Activated CD8-positive, alpha-beta memory T cell treated with anti-CD3 and anti-CD28 coated beads for 36 hours (primary cell): ENCODE data around the gene PFKP. TPM values are rescaled to one million over a fixed set of nuclear protein-coding genes. Genes with fewer than 3 reads are reported as not detected.

Source experiments
- CTCF ChIA-PET: fragments of 350-600 bp; sonication (Branson Sonifier 250); formaldehyde crosslinking; loops from one replicate; lab custom pipeline; 2021; ENCODE audit warnings: antibody characterized with exemption; lab: Charles Lee
- POLR2A ChIA-PET: fragments of 350-600 bp; sonication (Branson Sonifier 250); formaldehyde crosslinking; loops from one replicate; lab custom pipeline; 2021; ENCODE audit warnings: antibody characterized with exemption; lab: Charles Lee
- total RNA-seq, 2 experiments: library from RNA; stranded (reverse); gene quantifications; one replicate each; pipeline ENCODE4 v1.2.3, GENCODE V29; 2021

The PFKP gene
- total RNA-seq, 2 experiments from 2014 or later: 277 to 287 TPM

DNA sequence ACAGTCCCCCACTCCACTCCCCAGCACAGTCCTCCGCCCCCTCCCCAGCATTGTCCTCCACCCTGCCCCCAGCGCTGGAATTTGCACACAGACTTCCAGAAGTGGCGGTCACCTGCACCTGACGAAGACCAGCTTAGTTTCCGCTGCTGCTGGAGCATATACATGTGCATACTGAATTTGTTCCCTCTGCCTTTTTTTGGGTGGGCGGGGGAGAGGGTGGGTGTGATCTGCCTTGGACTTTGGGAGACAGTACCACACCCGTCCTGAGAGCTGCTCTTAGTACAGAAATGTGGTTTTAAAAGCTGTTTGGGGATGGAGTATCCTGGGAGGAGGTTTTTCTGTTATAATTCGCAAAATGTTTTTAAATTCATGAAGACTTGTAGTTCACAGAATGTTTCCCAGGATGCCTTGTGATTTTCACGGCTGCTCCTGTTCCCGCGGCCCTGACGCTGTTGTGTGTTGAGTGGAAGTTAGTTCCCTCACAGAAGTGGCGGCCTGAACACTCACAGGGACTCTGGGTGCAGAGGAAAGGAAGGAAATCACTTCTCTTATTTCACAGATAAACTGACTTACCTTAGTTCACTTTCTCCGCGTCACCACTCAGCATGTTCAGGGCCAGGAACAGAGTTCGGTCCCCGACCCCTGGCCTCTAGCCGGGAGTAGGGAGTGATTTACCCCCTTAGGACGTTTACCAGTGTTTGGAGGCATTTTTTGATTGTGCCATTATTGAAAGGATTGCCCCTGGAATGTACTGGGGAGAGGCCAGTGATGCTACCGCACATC lies 18.6 kb downstream of the PFKP start:
- ChIA-PET POLR2A (no interaction called here), CTCF (no interaction called here)

DNA sequence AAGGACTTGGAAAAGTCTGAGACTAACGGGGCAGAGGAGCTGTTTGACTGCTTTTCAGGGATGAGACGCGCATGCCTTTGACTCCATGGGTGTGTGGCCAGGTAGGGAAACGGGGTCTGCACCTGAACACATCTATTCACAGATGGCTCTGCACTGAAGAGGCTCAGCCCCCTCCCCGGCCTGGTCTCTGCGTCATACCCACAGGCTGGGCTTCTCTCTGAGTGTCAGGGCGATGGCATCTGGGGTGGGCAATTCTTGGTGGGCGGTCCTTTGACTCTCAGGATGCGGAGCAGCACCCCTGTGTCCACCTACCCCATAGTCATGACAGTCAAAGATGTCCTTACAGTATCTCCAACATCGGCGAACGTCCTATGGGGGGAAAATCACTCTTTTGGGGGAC lies 23.0 kb downstream of the PFKP start:
- ChIA-PET CTCF (interaction anchor here (0.5 to 0.6 kb wide), 2 partner anchors 19 to 72 kb away, joined by 4 to 6 read pairs; no protein-coding TSS in a partner anchor), POLR2A (interaction anchor here (1.8 to 1.9 kb wide), 2 partner anchors 20 to 24 kb away, joined by 4 to 17 read pairs; no protein-coding TSS in a partner anchor)

DNA sequence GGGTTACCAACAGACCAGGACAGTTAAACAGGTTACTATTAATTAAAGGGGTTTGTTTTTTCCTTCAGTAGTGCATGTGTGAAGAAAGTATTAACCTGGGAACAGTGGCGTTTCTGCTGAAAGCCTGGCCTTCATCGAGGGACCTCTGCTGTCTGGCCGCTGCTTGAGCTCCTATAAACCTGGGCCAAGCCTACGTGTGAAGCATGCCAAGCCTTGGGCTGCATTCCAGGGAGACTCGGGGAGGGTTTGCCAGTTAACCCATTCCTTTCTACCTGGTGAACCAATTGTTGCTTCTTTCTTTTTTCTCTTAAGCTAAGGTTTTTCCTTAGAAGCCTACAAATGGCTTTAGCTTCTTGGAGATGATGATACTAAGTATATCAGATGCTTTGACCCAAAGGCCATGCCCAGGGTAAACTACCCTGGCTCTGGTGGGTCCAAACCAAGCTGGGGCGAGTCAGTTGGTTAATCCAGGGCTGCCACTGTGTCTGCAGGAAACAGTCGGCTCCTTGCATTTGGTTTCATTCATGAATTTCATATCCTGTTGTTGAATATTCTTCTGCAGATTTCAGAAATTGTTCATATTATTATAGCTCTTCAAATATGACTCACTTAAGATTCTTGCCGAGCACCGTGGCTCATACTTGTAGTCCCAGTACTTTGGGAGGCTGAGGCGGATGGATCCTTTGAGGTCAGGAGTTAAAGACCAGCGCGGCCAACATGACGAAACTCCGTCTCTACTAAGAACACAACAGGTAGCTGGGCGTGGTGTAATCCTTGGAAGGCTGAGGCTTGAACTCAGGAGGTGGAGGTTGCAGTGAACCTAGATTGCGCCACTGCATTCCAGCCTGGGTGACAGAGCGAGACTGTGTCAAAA lies 23.8 kb downstream of the PFKP start:
- ChIA-PET POLR2A (interaction anchor here (0.6 to 1.9 kb wide), 5 partner anchors 17 to 81 kb away, joined by 3 to 17 read pairs (median 4); partner anchors contain the start of gene PITRM1), CTCF (interaction anchor here (0.5 to 1.3 kb wide), 3 partner anchors 20 to 71 kb away, joined by 4 to 6 read pairs (median 4); no protein-coding TSS in a partner anchor)

DNA sequence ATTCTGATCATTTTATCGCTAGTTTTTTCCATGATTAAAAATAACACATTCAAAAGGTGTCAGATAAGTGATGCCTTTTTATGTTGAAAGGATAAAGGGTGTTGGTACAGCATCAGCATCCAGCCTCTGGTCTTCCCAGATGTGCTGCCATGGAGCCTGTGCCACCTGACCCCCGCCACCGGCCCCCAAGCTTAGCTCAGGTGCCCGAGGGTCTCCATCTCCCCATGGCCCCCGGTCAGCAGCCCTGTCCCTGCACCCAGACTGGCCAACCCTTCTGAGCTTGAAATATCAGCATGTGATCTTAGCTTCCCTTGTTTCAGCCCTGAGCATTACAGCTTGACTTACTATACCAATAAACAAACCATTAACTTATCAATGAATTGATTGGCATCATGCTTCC lies 24.6 kb downstream of the PFKP start:
- ChIA-PET POLR2A (interaction anchor here (0.6 to 1.9 kb wide), 5 partner anchors 18 to 80 kb away, joined by 3 to 17 read pairs (median 4); partner anchors contain the start of gene PITRM1), CTCF (interaction anchor here (1.3 kb wide), 1 partner anchor 22 kb away, joined by 4 read pairs; no protein-coding TSS in a partner anchor)

DNA sequence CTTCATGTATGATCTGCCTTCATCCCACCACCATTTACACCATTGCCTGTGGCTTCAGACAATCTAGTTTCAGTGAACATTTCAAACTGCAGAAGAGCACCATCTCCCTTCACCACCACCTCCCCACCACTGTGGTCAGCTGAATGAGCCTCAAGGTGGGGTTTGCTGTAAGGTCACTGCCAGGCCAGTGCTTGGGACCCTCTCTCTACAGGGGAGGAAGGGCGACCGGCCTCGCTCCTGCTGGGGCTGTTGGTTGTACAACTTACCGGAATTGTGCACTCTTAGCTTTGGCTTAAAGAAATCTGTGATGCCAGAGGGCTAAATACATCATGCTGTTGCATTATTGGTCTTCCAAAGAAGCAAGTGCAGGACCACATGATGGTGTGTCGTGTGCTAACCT lies 26.6 kb downstream of the PFKP start:
- CTCF ChIA-PET: no interaction called here
- POLR2A ChIA-PET: no interaction called here

DNA sequence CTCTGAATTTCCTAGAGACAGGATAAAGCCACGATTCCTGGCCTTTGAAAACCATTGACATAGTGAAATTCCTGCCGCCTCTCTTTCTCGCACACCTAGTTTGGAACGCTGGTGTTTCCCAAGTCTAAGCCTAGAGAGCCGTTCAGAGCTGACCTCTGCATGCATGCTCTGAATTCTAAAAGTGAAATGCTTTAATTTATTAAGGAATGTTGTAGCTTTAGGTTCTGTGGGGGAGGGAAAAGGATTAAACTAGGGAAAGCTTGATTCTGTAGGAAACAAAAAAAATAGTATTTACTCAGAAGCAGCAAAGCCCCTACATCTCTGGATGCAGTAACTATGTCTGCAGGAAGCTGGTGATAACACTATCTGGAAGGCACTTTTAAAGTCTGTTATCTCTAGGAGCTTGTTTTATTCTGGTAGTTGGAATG lies 27.3 kb downstream of the PFKP start:
- POLR2A ChIA-PET: interaction anchor here (0.6 to 1.8 kb wide), 4 partner anchors 18 to 78 kb away, joined by 3 to 8 read pairs (median 6); partner anchors contain the start of gene PITRM1

DNA sequence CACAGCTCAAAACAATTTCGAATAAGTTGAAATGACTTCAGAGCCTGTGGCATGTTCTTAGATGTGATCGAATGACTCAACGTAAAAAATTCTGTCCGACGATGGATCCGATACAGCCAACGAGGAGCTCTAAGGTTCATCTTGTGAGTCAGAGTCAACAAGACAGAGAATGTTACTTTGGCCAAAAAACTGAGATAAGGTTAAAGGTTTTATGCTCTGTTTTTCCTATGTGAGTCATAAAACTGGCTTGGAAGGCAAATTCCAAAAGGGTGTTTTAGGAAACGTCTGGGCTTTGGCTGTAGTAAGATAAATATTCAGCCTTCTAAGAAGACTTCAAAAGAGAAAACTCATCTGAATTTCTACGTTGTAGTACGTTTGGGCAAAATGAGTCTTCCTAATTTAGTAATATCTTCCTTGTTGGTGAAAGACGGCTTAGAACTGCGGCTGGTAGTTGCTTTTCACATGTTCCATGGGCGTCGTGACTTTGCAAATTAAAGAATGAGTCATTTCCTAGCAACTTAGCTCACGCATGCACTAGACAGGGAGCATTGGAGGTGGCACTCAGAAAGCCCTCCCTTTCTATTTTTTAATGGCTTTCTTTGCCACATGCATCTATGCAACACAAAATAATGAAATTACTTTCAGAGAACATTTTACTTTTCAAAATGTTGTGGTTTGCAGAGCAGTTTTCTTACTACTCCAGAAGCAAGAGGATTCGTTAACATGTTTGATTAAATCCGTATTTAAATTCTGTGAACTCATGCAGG lies 28.2 kb downstream of the PFKP start:
- ChIA-PET CTCF (interaction anchor here (1.1 to 2.0 kb wide), 3 partner anchors 15 to 26 kb away, joined by 3 to 7 read pairs (median 3); no protein-coding TSS in a partner anchor), POLR2A (interaction anchor here (0.5 to 1.8 kb wide), 5 partner anchors 24 to 1023 kb away, joined by 3 to 8 read pairs (median 5); partner anchors contain the start of gene PITRM1)

More for the DNA sequence above, 27.3 kb downstream of the PFKP start:
- CTCF ChIA-PET: interaction anchor here (1.3 to 2.0 kb wide), 2 partner anchors 23 to 26 kb away, joined by 3 to 7 read pairs; no protein-coding TSS in a partner anchor

DNA sequence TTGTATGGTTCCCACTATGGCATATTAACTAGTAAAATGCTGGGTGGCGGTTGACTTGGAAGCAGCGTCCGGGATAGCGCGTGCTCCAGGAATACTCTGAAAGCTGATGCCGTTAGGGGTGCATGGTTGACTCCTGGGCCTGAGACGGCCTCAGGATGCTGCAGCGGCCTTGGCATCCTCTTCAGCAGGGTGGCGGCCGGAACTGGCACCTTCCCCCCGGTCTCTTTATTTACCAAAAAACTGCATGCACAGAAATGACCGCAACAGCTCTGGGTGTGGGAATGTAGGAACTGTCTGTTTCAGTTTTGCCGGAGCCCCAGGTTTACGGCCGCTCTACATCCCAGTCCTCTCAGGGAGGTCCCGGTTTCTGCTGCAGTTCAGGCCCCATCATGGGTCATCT lies 28.8 kb downstream of the PFKP start:
- POLR2A ChIA-PET: interaction anchor here (0.7 to 1.8 kb wide), 3 partner anchors 26 to 146 kb away, joined by 4 to 8 read pairs (median 8); partner anchors contain the start of gene PITRM1
- CTCF ChIA-PET: interaction anchor here (1.1 to 2.0 kb wide), 3 partner anchors 15 to 27 kb away, joined by 3 to 7 read pairs (median 3); no protein-coding TSS in a partner anchor

DNA sequence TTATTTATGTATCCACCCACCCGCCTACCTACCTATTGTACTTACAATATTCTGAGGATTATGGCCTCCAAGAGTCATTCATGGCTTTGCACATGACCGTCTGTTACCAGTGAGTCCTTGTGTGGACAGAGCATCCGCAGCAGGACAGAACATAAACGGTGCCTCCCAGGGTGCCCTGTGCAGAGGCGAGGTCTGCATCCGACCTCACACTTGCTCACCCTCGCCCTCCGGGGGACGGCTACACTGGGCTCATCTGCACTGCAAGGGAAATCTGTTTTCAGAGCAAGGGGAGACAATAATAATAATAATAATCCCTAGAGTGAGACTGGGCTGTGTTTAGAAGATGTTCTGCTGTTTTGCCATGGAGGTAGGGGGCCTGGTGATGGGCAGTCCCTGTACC lies 29.8 kb downstream of the PFKP start:
- ChIA-PET CTCF (no interaction called here), POLR2A (no interaction called here)

DNA sequence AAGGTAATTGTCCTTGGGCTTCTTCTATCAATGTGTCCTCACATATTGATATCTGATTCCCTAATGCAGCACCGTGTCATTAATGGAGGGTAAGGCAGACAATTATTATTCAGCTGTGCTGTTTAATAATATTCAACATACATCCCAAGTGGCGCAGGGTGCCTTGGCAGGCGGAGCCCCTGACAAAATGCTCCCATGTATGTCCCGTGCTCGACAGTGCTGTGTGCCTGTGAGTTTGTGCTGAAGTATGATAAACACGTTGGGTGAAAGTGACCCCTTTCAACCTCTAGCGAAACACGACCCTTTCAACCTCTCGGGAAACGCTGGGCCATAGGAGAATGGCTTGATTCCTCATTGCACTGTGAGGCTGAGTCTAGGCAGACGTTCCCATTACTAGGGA lies 31.3 kb downstream of the PFKP start:
- ChIA-PET POLR2A (no interaction called here), CTCF (interaction anchor here (1.0 kb wide), 1 partner anchor 56 kb away, joined by 3 read pairs; no protein-coding TSS in a partner anchor)

DNA sequence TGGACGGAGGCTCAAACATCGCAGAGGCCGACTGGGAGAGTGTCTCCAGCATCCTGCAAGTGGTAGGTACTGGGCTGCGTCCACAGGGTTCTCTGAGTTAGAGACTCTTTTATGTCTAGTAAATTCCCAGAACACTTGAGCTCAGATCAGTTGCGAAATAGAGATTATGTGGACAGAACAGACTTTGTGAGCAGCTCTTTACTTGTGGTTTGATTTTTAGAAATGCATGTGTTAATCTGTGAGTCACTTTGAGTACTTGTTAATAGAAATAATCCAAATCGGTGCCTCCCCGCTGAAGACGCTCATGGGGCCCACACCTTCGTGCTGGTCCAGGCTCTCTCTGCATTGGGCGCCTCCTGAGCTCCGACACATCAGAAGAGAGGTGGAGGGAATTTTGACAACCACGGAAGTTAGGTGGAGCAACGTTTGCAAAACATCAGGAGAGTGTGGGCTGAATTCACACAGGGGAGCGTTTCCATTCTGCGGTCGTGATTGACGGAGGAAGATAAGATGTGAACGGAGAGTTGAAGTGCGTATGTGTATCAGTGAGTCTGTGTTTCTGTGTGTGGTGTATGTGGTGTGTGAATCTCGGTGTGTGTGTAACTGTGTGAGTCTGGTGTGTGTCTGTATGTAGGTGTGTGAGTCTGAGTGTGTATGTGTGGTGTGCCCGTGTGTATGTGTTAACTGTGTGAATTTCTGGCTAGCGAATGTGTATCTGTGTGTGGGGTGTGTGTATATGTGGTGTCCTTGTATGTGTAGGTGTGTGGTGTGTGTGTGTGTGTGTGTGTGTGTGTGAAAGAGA lies 32.1 kb downstream of the PFKP start:
- POLR2A ChIA-PET: no interaction called here
- CTCF ChIA-PET: interaction anchor here (1.0 kb wide), 1 partner anchor 56 kb away, joined by 3 read pairs; no protein-coding TSS in a partner anchor

DNA sequence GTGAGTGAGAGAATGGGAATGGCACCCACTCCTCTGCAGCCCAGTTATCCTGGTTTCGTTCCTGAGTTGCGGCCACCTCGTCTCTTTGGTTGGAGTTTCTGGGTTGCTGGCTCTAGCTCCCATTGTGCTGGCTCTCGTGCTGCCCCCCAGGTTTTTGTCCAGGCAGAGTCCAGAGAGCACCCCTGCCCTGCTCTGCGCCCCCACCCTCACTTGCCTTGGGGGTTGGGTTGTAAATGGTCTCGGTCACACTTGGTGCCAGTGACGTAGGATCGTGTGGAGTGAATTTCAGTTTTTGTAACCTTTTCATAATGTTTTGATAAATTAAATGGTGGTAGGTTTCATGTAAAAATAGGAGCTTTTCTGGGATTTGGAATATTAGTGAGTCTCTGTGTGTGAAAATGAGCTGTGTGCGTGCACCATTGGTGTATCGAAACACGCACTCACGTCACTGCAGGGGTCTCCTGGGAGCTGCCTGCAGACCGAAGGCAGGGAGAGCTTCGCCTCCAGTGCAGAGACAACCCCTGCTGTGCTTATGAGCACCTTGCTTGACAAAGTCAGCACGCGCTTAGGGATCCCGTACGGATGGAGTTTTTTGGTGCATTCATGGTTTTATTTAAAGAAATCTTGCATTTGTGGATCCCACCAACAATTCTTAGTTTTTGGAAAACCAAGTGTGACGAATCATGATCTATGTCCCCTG lies 32.9 kb downstream of the PFKP start:
- ChIA-PET POLR2A (interaction anchor here (1.1 kb wide), 1 partner anchor 25 kb away, joined by 3 read pairs; no protein-coding TSS in a partner anchor), CTCF (no interaction called here)

DNA sequence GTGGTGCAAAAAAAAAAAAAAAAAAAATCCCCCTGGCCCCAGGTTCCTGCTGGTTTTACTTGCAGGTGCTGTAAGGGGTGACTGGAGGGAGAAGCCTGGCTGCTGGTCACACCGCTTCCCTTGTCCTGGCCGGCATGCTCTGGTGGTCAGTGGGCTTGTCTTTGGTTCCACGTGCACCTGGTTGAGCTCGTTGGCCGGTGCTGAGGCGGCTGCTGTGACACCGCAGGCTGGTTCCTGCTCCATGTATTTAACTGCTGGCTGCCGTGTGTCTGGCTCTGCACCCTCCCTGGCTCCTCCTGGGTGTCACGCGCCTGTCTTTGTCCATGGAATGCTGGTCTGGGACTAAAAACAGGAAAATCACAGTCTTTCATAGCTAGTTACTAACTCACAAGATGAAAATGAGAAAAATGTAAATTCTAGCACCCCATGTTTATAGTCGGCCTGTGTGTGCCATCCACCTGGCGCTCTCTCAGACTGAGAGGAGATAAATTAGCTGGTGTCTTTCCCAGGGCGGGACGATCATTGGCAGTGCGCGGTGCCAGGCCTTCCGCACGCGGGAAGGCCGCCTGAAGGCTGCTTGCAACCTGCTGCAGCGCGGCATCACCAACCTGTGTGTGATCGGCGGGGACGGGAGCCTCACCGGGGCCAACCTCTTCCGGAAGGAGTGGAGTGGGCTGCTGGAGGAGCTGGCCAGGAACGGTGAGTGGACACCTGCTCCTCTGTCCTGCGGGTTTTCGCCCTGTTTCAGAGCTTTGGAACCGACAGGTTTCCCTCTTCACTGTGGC lies 33.7 kb downstream of the PFKP start:
- CTCF ChIA-PET: no interaction called here
- POLR2A ChIA-PET: interaction anchor here (1.1 kb wide), 1 partner anchor 26 kb away, joined by 3 read pairs; no protein-coding TSS in a partner anchor

DNA sequence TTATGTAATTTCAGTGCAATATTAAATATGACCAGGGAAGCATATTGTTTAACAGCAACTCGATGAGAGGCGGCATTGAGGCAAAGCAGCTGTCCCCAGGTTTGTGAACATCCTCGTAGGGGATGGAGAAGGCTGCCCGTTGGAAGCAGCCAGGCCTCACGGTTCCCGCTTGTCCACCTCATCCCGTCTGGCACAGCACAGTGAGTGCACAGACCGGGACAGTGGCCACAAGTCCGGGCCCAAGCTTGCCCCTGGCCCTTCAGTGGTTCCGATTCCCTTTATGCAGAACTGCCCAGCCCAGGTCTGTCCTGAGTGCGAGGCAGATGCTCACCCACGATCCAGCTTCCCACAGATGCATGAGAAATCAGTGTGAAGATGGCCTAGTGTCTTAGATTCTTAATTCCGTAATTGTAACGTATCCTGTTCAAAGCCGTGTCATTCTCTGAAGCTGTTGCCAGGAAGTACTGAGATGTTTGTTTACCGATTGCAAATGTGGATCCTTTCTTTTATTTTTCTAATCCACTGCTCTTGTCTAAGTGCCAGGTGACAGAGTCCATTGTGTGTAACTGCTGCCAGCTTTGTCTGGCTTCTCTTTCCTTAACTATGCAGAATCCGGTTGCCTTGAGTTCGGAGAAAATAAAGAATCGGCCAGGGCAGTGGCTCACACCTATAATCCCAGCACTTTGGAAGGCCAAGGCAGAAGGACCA lies 35.5 kb downstream of the PFKP start:
- POLR2A ChIA-PET: no interaction called here
- CTCF ChIA-PET: interaction anchor here (0.5 kb wide), 1 partner anchor 61 kb away, joined by 3 read pairs; no protein-coding TSS in a partner anchor

DNA sequence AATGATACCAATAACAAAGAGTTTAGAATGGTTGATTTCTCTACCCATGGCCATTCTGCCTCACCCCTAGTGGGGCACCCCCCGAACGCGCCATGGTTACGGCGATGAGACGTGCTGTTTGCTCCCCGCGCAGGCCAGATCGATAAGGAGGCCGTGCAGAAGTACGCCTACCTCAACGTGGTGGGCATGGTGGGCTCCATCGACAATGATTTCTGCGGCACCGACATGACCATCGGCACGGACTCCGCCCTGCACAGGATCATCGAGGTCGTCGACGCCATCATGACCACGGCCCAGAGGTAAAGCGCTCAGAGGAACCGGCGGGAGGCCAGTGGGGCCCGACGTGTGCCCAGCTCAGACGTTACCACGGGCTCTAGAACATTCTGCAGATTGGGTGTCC lies 36.3 kb downstream of the PFKP start:
- POLR2A ChIA-PET: no interaction called here
- CTCF ChIA-PET: no interaction called here
